Glomerular endothelial cell (primary cell): ENCODE results near the gene PPP6R2. TPM values are rescaled to one million over a fixed set of nuclear protein-coding genes. Genes with fewer than 3 reads are reported as not detected.
"Not testable (repeated sequence)": the region's sequence is repeated elsewhere in the genome, so short reads cannot be mapped to it uniquely, and the experiment has no call there.

ENCODE experiments used
- DNase-seq: peaks from one replicate; pipeline ENCODE4 v3.0.0-alpha.2; 2011; ENCODE audit warnings: low read depth, low spot score; ENCODE audit errors: extremely low read depth
- total RNA-seq: library from RNA; depleted of rRNA; stranded (reverse); fragments of >200 nt; gene quantifications from 2 replicates; pipeline ENCODE4 v1.2.3, GENCODE V29; 2015

The PPP6R2 gene
- total RNA-seq, 1 donor from 2014 or later, result 67.4 TPM

- no peak for DNase-seq
Measured at GRCh38 chr22:50317674-50318073, 25.5 kb upstream of the PPP6R2 start.

DNA sequence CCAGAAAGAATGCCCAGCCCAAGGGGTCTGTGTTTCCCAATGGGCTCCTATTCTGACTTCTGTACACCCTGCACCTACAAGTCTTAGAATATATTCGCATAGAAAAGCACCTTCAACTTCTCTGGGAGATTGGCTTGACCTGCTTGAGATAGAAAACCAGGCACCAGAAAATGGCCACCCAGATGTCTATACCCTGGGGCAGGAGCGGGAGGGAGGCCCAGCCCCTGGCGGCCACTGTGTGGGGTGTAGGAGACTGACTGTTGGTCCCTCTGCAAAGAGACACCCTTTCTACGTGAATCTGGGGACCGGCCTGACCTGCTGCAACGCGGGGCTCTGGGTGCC, 24.8 kb upstream of the PPP6R2 start:
- DNase-seq, result no peak

- no peak for DNase-seq
Measured at GRCh38 chr22:50318698-50319411, 24.3 kb upstream of the PPP6R2 start.

DNA sequence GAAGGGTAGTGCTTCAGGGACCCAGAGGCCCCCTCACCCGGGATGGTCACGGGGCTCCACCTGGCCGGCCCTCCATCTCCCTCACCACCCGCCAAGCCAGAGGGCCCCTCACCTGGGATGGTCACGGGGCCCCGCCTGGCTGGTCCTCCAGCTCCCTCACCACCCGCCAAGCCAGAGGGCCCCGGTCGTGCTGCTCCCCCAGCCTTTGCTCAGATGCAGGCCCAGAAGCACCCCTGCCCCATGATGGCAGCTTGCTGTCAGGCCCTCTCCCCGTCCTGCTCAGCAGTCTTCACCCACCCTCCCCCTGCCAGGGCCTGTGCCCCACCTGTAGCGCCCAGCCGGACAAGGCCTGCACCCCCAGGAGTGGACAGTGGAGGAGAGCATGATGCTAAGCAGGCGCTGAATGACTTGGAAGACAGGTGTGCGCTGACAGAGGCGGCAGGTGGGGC, 23.6 kb upstream of the PPP6R2 start:
- no peak for DNase-seq

DNA sequence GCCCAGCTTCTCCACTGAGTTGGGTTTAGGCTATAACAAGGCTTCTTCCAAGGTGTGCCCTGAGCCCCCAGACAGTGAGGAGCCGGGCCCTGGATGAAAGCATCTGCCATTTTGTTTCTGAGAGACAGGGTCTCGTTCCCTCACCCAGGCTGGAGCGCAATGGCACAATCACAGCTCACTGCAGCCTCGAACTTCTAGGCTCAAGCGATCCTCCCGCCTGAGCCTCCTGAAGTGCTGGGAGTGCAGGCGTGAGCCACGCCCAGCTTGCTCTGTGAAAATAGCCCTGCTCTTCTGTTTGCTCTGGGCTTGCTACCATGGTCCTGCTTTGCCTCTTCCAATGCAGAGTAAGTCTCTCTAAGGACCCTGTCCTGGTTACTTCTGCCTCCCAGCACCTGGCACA, 23.0 kb upstream of the PPP6R2 start:
- no peak for DNase-seq

- DNase-seq, result no peak
Measured at GRCh38 chr22:50320671-50321325, 22.3 kb upstream of the PPP6R2 start.

GRCh38 chr22:50322382-50323104, 20.6 kb upstream of the PPP6R2 start:
- DNase-seq, result not testable (repeated sequence)

DNA sequence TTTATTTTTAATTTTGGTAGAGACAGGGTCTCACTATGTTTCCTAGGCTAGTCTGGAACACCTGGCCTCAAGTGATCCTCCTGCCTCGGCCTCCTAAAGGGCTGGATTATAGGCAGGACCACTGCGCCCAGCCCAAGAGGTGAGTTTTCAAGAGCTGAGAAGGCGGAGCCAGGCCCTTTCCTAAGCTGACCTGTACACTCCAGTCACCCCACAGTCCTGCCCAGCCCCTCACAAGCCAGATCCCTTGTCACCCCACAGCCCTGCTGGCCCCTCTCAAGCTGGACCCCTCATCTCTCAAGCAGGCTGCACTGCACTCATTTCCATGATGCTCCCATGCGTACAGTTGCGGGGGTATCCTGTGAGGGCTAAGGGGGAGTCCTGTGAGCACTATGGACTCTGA, 19.2 kb upstream of the PPP6R2 start:
- DNase-seq, result no peak

DNA sequence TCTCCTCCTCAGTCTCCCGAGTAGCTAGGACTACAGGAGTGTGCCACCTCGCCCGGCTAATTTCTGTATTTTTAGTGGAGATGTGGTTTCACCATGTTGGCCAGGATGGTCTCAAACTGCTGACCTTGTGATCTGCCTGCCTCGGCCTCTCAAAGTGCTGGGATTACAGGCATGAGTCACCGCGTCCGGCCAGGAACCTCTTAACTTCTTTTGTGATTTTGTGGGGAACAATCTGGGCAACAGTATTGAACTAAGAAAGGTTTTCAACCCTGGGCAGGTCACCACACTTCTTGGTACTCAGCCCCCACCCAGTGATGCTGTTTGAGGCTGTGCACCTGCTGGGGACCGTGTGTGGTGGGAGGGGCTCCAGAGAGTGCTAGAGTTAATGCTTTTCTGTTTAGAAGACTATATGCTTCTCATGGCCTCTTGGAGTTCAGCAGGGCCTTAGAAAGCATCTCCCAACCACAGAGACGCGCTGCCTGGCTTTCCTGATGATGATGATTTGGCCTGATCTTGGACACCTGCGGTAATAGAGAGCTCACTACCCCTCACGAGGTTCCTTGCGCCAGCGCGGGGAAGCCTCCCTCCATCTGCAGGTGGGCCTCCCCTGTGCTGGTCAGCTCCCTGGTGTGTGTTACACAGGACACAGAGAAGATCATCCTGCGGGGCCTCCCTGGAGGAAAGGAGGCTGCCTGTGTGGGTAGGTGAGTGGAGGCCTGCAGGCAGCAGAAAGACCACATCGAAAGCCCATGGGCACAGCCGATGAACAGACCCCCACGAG, 17.5 kb upstream of the PPP6R2 start:
- DNase-seq, result no peak

GRCh38 chr22:50326225-50326955, 16.7 kb upstream of the PPP6R2 start:
- DNase-seq, result no peak

- no peak for DNase-seq
Measured at GRCh38 chr22:50326956-50327710, 16.0 kb upstream of the PPP6R2 start, which contains the start of gene DENND6B. TSS of gene DENND6B (minus strand) at chr22:50327012. CDS start at chr22:50326988, 24 bp downstream.

- DNase-seq, result no peak
Measured at GRCh38 chr22:50327711-50328019, 15.5 kb upstream of the PPP6R2 start.

GRCh38 chr22:50329236-50329635, 13.9 kb upstream of the PPP6R2 start:
- no peak for DNase-seq

- not testable (repeated sequence) for DNase-seq
Measured at GRCh38 chr22:50334433-50334832, 8.7 kb upstream of the PPP6R2 start.

- DNase-seq, result no peak
Measured at GRCh38 chr22:50337262-50338041, 5.7 kb upstream of the PPP6R2 start.

GRCh38 chr22:50338042-50338573, 5.0 kb upstream of the PPP6R2 start:
- no peak for DNase-seq

DNA sequence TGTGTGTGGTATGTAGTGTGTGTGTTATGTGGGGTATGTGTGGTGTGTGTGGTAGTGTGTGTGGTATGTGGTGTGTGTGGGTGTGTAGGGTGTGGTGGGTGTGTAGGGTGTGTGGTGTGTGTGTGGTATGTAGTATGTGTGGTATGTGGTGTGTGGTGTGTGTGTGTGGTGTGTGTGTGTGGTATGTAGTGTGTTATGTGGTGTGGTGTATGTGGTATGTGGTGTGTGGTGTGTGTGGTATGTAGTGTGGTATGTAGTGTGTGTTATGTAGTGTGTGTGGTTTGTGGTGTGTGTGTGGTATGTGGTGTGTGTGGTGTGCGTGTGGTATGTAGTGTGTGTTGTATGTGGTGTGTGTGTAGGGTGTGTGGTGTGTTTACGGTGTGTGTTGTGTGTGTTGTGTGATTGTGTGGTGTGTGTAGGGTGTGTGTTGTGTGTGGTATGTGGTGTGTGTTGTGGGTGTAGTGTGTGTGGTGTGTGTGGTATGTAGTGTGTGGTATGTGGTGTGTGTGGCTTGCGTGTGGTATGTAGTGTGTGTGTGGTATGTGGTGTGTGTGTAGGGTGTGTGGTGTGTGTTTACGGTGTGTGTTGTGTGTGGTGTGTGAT, 4.2 kb upstream of the PPP6R2 start:
- DNase-seq, result no peak
